GM12864 (cell line): Measurements from ENCODE around the gene BCAS3.

Source experiments
- DNase-seq: peaks from one replicate; pipeline ENCODE4 v3.0.0-alpha.2; 2011; ENCODE audit warnings: low read depth
- H3K4me3 ChIP-seq: 2 replicates; pipeline ENCODE4 v1.5.1; 2011; ENCODE audit warnings: mild to moderate bottlenecking, low read depth, low read length, control low read depth
- CTCF ChIP-seq: IDR thresholded peaks from 2 replicates; pipeline ENCODE4 v1.5.1; 2011; ENCODE audit warnings: low read depth, mild to moderate bottlenecking, moderate library complexity, low read length, control low read depth, inconsistent platforms; ENCODE audit errors: missing control alignments

The BCAS3 gene

DNA sequence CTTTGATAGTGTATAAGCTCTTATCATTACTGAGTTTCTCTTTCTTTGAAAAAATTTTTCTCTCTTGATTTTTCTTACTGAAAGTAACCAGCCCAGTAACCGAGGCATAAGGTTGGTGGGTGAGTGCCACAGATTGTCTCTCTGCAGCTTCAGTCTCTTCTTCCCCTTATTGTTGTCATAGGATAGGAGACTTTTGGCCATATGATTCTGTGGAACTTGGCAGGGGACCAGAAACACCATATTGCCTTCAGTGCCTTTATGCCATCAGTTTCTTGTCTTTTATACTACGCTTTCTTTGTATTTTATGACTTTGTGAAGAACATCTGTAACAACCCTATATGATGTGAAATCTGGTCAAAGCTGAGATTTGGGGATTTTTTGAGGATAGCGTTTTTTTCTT, 380.4 kb downstream of the BCAS3 start:
- TF ChIP-seq CTCF = no peak
- DNase-seq = no peak
- no peak overlapping the region for H3K4me3 ChIP-seq

GRCh38 chr17:61063528-61063927, 385.9 kb downstream of the BCAS3 start:
- no peak for TF ChIP-seq CTCF
- no peak for DNase-seq
- no peak overlapping the region for H3K4me3 ChIP-seq

DNA sequence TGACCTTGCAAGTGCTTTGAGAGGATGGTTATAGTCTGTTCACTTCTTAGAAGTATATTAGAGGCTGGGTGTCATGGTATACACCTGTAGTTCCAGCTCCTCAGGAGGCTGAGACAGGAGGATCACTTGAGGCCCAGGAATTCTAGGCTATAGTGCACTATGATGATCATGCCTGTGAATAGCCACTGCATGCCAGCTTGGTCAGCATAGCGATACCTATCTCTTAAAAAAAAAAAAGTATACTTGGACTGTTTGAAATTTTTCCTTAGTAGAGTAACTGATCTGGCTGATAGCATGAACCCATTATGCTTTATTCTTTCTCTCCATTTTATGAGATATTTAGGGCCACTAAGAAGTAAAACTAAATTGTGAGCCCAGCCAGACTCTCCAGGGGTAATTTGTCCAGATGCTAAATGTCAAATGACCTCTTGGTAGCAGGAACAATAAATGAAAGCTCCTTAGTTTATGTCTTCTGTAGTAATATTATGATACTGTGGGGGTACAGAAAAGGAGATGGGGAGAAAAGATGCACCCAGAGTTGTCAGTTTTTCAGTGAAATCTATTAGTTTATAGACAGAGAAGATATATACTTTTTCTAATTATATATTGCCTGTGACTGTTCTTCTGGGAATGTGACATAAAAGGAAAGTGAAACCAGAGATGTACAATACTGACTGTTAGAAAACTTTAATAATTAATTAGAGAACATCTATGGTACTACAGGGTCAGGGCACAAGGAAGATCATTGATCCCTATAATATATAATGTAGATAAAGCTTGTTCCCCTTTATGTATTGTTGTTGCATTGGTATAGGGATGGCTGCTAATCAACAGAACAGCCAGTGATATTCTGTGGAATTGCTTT, 386.7 kb downstream of the BCAS3 start:
- DNase-seq = no peak
- no peak overlapping the region for H3K4me3 ChIP-seq
- no peak for TF ChIP-seq CTCF

DNA sequence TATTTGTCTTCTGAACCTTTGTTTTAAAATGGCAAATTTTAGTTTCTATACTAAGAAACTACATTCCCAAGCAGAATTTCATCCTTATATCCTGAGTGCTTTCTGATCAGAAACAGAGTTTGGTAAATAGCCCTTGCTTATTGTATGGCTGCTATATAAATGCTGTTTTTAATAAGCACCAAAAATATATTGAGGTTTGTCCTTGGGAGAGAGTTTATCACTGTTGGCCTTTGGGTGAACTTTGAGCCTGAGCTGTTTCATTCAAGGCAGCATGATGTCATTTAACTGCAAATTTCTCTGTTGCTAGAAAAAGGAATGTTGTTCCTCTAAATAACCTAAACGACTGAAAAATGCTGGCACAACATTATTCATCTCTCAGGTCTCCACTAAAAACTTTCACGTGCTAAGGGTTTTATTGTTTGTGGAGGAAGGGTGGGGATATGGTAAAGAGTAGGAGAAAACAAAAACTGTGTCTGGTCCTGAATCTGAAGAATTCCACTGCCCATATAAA, 387.7 kb downstream of the BCAS3 start:
- no peak overlapping the region for H3K4me3 ChIP-seq
- no peak for TF ChIP-seq CTCF
- no peak for DNase-seq

GRCh38 chr17:61066062-61066461, 388.4 kb downstream of the BCAS3 start:
- no peak for TF ChIP-seq CTCF
- H3K4me3 ChIP-seq = no peak overlapping the region
- DNase-seq = no peak

GRCh38 chr17:61070649-61071048, 393.0 kb downstream of the BCAS3 start:
- no peak for DNase-seq
- H3K4me3 ChIP-seq = no peak overlapping the region
- TF ChIP-seq CTCF = no peak

- TF ChIP-seq CTCF = no peak
- DNase-seq = no peak
- no peak overlapping the region for H3K4me3 ChIP-seq
These were observed 395.0 kb downstream of the BCAS3 start for GRCh38 chr17:61072648-61073047.
